ENCODE measurements around the gene FAM107B. TPM values are rescaled to one million over a fixed set of nuclear protein-coding genes. Genes with fewer than 3 reads are reported as not detected.

Gene FAM107B
- polyA plus RNA-seq, 1 donor = 44.0 TPM

- no peak for DNase-seq
- no peaks in the 10 kb centered on the region for H3K27me3 ChIP-seq (ENCODE audit: control insufficient read depth, insufficient read depth, low read length)
- H3K4me3 ChIP-seq (ENCODE audit: low read length) = no peak overlapping the region
- peaks cover 24% of the 10 kb centered on the region for H3K4me1 ChIP-seq (ENCODE audit: control insufficient read depth, insufficient read depth, low read length)
- peaks cover 3% of the 10 kb centered on the region for H3K36me3 ChIP-seq (ENCODE audit: control insufficient read depth, insufficient read depth, low read length)
- H3K9me3 ChIP-seq (ENCODE audit: control insufficient read depth, low read depth, low read length) = no peaks in the 10 kb centered on the region
- H3K27ac ChIP-seq (ENCODE audit: low read length) = no peak overlapping the region
Observed at GRCh38 chr10:14539176-14539575, 235.5 kb downstream of the FAM107B start.

- WGBS (ENCODE audit: insufficient coverage, low lambda C conversion rate) = 87% methylated on average over 3 of the region's 21 CpGs
- peak; percentile 46 to 49 for DNase-seq
- peaks cover 2% of the 10 kb centered on the region for H3K36me3 ChIP-seq (ENCODE audit: control insufficient read depth, insufficient read depth, low read length)
- no peaks in the 10 kb centered on the region for H3K9me3 ChIP-seq (ENCODE audit: control insufficient read depth, low read depth, low read length)
- H3K27me3 ChIP-seq (ENCODE audit: control insufficient read depth, insufficient read depth, low read length) = no peaks in the 10 kb centered on the region
- peaks cover 37% of the 10 kb centered on the region for H3K4me1 ChIP-seq (ENCODE audit: control insufficient read depth, insufficient read depth, low read length)
- no peak overlapping the region for H3K4me3 ChIP-seq (ENCODE audit: low read length)
- no peak overlapping the region for H3K27ac ChIP-seq (ENCODE audit: low read length)
Observed at GRCh38 chr10:14536241-14537213, 238.2 kb downstream of the FAM107B start.

- DNase-seq = peak in 1 of 2 donors; percentile 69
- Histone ChIP-seq H3K4me3 (ENCODE audit: low read length) (no peak overlapping the region), H3K9me3 (ENCODE audit: control insufficient read depth, low read depth, low read length) (no peaks in the 10 kb centered on the region), H3K27me3 (ENCODE audit: control insufficient read depth, insufficient read depth, low read length) (no peaks in the 10 kb centered on the region), H3K36me3 (ENCODE audit: control insufficient read depth, insufficient read depth, low read length) (no peaks in the 10 kb centered on the region), H3K4me1 (ENCODE audit: control insufficient read depth, insufficient read depth, low read length) (peaks cover 45% of the 10 kb centered on the region), H3K27ac (ENCODE audit: low read length) (no peak overlapping the region)
- WGBS (ENCODE audit: insufficient coverage, low lambda C conversion rate) = no CpG with 5 or more reads among the region's 7 CpGs
Observed at GRCh38 chr10:14535457-14536130, 239.1 kb downstream of the FAM107B start.

- peak overlapping the region; percentile 91 for H3K27ac ChIP-seq (ENCODE audit: low read length)
- H3K36me3 ChIP-seq (ENCODE audit: control insufficient read depth, insufficient read depth, low read length) = peaks cover 3% of the 10 kb centered on the region
- no CpG with 5 or more reads among the region's 7 CpGs for WGBS (ENCODE audit: insufficient coverage, low lambda C conversion rate)
- no peak for DNase-seq
- peaks cover 48% of the 10 kb centered on the region for H3K4me1 ChIP-seq (ENCODE audit: control insufficient read depth, insufficient read depth, low read length)
- H3K27me3 ChIP-seq (ENCODE audit: control insufficient read depth, insufficient read depth, low read length) = no peaks in the 10 kb centered on the region
- H3K9me3 ChIP-seq (ENCODE audit: control insufficient read depth, low read depth, low read length) = no peaks in the 10 kb centered on the region
- H3K4me3 ChIP-seq (ENCODE audit: low read length) = no peak overlapping the region
Observed at GRCh38 chr10:14534152-14534551, 240.5 kb downstream of the FAM107B start.

- no peaks in the 10 kb centered on the region for H3K9me3 ChIP-seq (ENCODE audit: control insufficient read depth, low read depth, low read length)
- peak overlapping the region; percentile 91 for H3K27ac ChIP-seq (ENCODE audit: low read length)
- peaks cover 6% of the 10 kb centered on the region for H3K36me3 ChIP-seq (ENCODE audit: control insufficient read depth, insufficient read depth, low read length)
- peaks cover 51% of the 10 kb centered on the region for H3K4me1 ChIP-seq (ENCODE audit: control insufficient read depth, insufficient read depth, low read length)
- H3K4me3 ChIP-seq (ENCODE audit: low read length) = no peak overlapping the region
- no peak for DNase-seq
- 20% methylated on average over 1 of the region's 16 CpGs for WGBS (ENCODE audit: insufficient coverage, low lambda C conversion rate)
- H3K27me3 ChIP-seq (ENCODE audit: control insufficient read depth, insufficient read depth, low read length) = no peaks in the 10 kb centered on the region
Observed at GRCh38 chr10:14533295-14533694, 241.4 kb downstream of the FAM107B start.

- WGBS (ENCODE audit: insufficient coverage, low lambda C conversion rate) = 10% methylated on average over 2 of the region's 17 CpGs
- Histone ChIP-seq H3K4me1 (ENCODE audit: control insufficient read depth, insufficient read depth, low read length) (peaks cover 52% of the 10 kb centered on the region), H3K9me3 (ENCODE audit: control insufficient read depth, low read depth, low read length) (no peaks in the 10 kb centered on the region), H3K27me3 (ENCODE audit: control insufficient read depth, insufficient read depth, low read length) (no peaks in the 10 kb centered on the region), H3K36me3 (ENCODE audit: control insufficient read depth, insufficient read depth, low read length) (peaks cover 6% of the 10 kb centered on the region), H3K27ac (ENCODE audit: low read length) (peak overlapping the region; percentile 91), H3K4me3 (ENCODE audit: low read length) (peak overlapping the region; percentile 28)
- peak; percentile 69 to 92 for DNase-seq
Observed at GRCh38 chr10:14532473-14533251, 242.0 kb downstream of the FAM107B start.

- WGBS (ENCODE audit: insufficient coverage, low lambda C conversion rate) = 17% methylated on average over 1 of the region's 5 CpGs
Observed at GRCh38 chr10:14531974-14532373, 242.7 kb downstream of the FAM107B start.

GRCh38 chr10:14530465-14530864, 244.2 kb downstream of the FAM107B start:
- no CpG with 5 or more reads among the region's 5 CpGs for WGBS (ENCODE audit: insufficient coverage, low lambda C conversion rate)
- Histone ChIP-seq H3K4me3 (ENCODE audit: low read length) (no peak overlapping the region), H3K36me3 (ENCODE audit: control insufficient read depth, insufficient read depth, low read length) (peaks cover 6% of the 10 kb centered on the region), H3K27ac (ENCODE audit: low read length) (peak overlapping the region; percentile 24), H3K27me3 (ENCODE audit: control insufficient read depth, insufficient read depth, low read length) (no peaks in the 10 kb centered on the region), H3K9me3 (ENCODE audit: control insufficient read depth, low read depth, low read length) (no peaks in the 10 kb centered on the region), H3K4me1 (ENCODE audit: control insufficient read depth, insufficient read depth, low read length) (peaks cover 64% of the 10 kb centered on the region)
- DNase-seq = no peak

More at GRCh38 chr10:14531974-14532373, 242.7 kb downstream of the FAM107B start:
- H3K4me1 ChIP-seq (ENCODE audit: control insufficient read depth, insufficient read depth, low read length) = peaks cover 57% of the 10 kb centered on the region
- peak in 1 of 2 donors; percentile 46 for DNase-seq
- H3K27me3 ChIP-seq (ENCODE audit: control insufficient read depth, insufficient read depth, low read length) = no peaks in the 10 kb centered on the region
- H3K9me3 ChIP-seq (ENCODE audit: control insufficient read depth, low read depth, low read length) = no peaks in the 10 kb centered on the region
- peak overlapping the region; percentile 28 for H3K4me3 ChIP-seq (ENCODE audit: low read length)
- H3K36me3 ChIP-seq (ENCODE audit: control insufficient read depth, insufficient read depth, low read length) = peaks cover 6% of the 10 kb centered on the region
- peak overlapping the region; percentile 91 for H3K27ac ChIP-seq (ENCODE audit: low read length)

GRCh38 chr10:14529351-14529750, 245.3 kb downstream of the FAM107B start:
- Histone ChIP-seq H3K36me3 (ENCODE audit: control insufficient read depth, insufficient read depth, low read length) (peaks cover 6% of the 10 kb centered on the region), H3K27ac (ENCODE audit: low read length) (peak overlapping the region; percentile 29)
- no CpG with 5 or more reads among the region's 3 CpGs for WGBS (ENCODE audit: insufficient coverage, low lambda C conversion rate)

GRCh38 chr10:14528450-14528849, 246.2 kb downstream of the FAM107B start:
- Histone ChIP-seq H3K4me1 (ENCODE audit: control insufficient read depth, insufficient read depth, low read length) (peaks cover 51% of the 10 kb centered on the region), H3K27me3 (ENCODE audit: control insufficient read depth, insufficient read depth, low read length) (no peaks in the 10 kb centered on the region), H3K9me3 (ENCODE audit: control insufficient read depth, low read depth, low read length) (no peaks in the 10 kb centered on the region), H3K27ac (ENCODE audit: low read length) (peak overlapping the region; percentile 29), H3K36me3 (ENCODE audit: control insufficient read depth, insufficient read depth, low read length) (peaks cover 6% of the 10 kb centered on the region), H3K4me3 (ENCODE audit: low read length) (no peak overlapping the region)
- WGBS (ENCODE audit: insufficient coverage, low lambda C conversion rate) = no CpG with 5 or more reads among the region's 2 CpGs
- no peak for DNase-seq

More at GRCh38 chr10:14529351-14529750, 245.3 kb downstream of the FAM107B start:
- Histone ChIP-seq H3K4me1 (ENCODE audit: control insufficient read depth, insufficient read depth, low read length) (peaks cover 60% of the 10 kb centered on the region), H3K9me3 (ENCODE audit: control insufficient read depth, low read depth, low read length) (no peaks in the 10 kb centered on the region), H3K27me3 (ENCODE audit: control insufficient read depth, insufficient read depth, low read length) (no peaks in the 10 kb centered on the region), H3K4me3 (ENCODE audit: low read length) (no peak overlapping the region)
- no peak for DNase-seq

All from large intestine (tissue), 3 donors.